Measurements from ENCODE around the gene WBP11.

DNA sequence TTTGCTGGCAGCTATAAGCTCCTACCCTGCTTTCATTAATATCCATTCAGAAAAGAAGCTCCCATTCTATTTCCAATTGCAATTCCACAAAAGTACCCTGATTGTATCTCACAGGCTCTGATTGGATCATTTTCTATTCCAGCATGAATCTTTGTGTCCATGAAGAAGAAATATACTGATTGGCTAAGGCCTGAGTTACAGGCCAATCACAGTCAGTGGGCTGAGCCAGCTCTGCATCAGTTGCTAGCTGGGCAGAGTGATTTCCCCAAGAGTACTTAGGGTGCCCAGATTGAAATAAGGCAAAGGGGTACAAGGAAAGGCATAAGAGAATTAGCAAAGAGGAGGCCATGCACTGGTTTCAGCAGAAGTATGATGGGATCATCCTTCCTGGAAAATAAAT lies 25.6 kb upstream of the WBP11 start:
- TF ChIP-seq, protein P1, sequence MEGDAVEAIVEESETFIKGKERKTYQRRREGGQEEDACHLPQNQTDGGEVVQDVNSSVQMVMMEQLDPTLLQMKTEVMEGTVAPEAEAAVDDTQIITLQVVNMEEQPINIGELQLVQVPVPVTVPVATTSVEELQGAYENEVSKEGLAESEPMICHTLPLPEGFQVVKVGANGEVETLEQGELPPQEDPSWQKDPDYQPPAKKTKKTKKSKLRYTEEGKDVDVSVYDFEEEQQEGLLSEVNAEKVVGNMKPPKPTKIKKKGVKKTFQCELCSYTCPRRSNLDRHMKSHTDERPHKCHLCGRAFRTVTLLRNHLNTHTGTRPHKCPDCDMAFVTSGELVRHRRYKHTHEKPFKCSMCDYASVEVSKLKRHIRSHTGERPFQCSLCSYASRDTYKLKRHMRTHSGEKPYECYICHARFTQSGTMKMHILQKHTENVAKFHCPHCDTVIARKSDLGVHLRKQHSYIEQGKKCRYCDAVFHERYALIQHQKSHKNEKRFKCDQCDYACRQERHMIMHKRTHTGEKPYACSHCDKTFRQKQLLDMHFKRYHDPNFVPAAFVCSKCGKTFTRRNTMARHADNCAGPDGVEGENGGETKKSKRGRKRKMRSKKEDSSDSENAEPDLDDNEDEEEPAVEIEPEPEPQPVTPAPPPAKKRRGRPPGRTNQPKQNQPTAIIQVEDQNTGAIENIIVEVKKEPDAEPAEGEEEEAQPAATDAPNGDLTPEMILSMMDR (IDR thresholded peaks at IDR 0.05) = no peak
- TF ChIP-seq POLR2A (IDR thresholded peaks at IDR 0.05) (no peak), EP300 (IDR thresholded peaks at IDR 0.05) (no peak)

Data from gastroesophageal sphincter (tissue), 3 donors.